Measurements from ENCODE around the gene OAS2.

OAS2 gene

GRCh38 chr12:113006206-113006605 lies 27.9 kb downstream of the OAS2 start:
- no peaks in the 10 kb centered on the region for H3K36me3 ChIP-seq (ENCODE audit: control insufficient read depth, insufficient read depth, low read length)
- H3K9ac ChIP-seq (ENCODE audit: low read length): no peak overlapping the region
- no peaks in the 10 kb centered on the region for H3K27me3 ChIP-seq (ENCODE audit: control insufficient read depth, insufficient read depth, low read length)
- no peaks in the 10 kb centered on the region for H3K4me1 ChIP-seq (ENCODE audit: control insufficient read depth, insufficient read depth, low read length)
- H3K4me3 ChIP-seq (ENCODE audit: low read length): no peak overlapping the region
- H3K9me3 ChIP-seq (ENCODE audit: control insufficient read depth, low read length): no peaks in the 10 kb centered on the region

- H3K9me3 ChIP-seq (ENCODE audit: control insufficient read depth, low read length): no peaks in the 10 kb centered on the region
- no peaks in the 10 kb centered on the region for H3K36me3 ChIP-seq (ENCODE audit: control insufficient read depth, insufficient read depth, low read length)
- no peak overlapping the region for H3K4me3 ChIP-seq (ENCODE audit: low read length)
- H3K9ac ChIP-seq (ENCODE audit: low read length): no peak overlapping the region
- H3K27me3 ChIP-seq (ENCODE audit: control insufficient read depth, insufficient read depth, low read length): no peaks in the 10 kb centered on the region
- H3K4me1 ChIP-seq (ENCODE audit: control insufficient read depth, insufficient read depth, low read length): no peaks in the 10 kb centered on the region
Measured at GRCh38 chr12:113006641-113007040, 28.3 kb downstream of the OAS2 start.

- H3K36me3 ChIP-seq (ENCODE audit: control insufficient read depth, insufficient read depth, low read length): no peaks in the 10 kb centered on the region
- H3K27me3 ChIP-seq (ENCODE audit: control insufficient read depth, insufficient read depth, low read length): no peaks in the 10 kb centered on the region
- no peak overlapping the region for H3K9ac ChIP-seq (ENCODE audit: low read length)
- no peak overlapping the region for H3K4me3 ChIP-seq (ENCODE audit: low read length)
- no peaks in the 10 kb centered on the region for H3K9me3 ChIP-seq (ENCODE audit: control insufficient read depth, low read length)
- H3K4me1 ChIP-seq (ENCODE audit: control insufficient read depth, insufficient read depth, low read length): no peaks in the 10 kb centered on the region
Measured at GRCh38 chr12:113007166-113007565, 28.8 kb downstream of the OAS2 start.

- Histone ChIP-seq H3K36me3 (ENCODE audit: control insufficient read depth, insufficient read depth, low read length) (no peaks in the 10 kb centered on the region), H3K4me1 (ENCODE audit: control insufficient read depth, insufficient read depth, low read length) (no peaks in the 10 kb centered on the region), H3K9me3 (ENCODE audit: control insufficient read depth, low read length) (no peaks in the 10 kb centered on the region), H3K4me3 (ENCODE audit: low read length) (no peak overlapping the region), H3K9ac (ENCODE audit: low read length) (no peak overlapping the region), H3K27me3 (ENCODE audit: control insufficient read depth, insufficient read depth, low read length) (no peaks in the 10 kb centered on the region)
Measured at GRCh38 chr12:113010701-113011100, 32.4 kb downstream of the OAS2 start.

- H3K4me3 ChIP-seq (ENCODE audit: low read length): no peak overlapping the region
- no peaks in the 10 kb centered on the region for H3K9me3 ChIP-seq (ENCODE audit: control insufficient read depth, low read length)
- no peaks in the 10 kb centered on the region for H3K4me1 ChIP-seq (ENCODE audit: control insufficient read depth, insufficient read depth, low read length)
- no peaks in the 10 kb centered on the region for H3K36me3 ChIP-seq (ENCODE audit: control insufficient read depth, insufficient read depth, low read length)
- H3K27me3 ChIP-seq (ENCODE audit: control insufficient read depth, insufficient read depth, low read length): no peaks in the 10 kb centered on the region
- no peak overlapping the region for H3K9ac ChIP-seq (ENCODE audit: low read length)
Measured at GRCh38 chr12:113014565-113014964, 36.2 kb downstream of the OAS2 start.

- Histone ChIP-seq H3K4me3 (ENCODE audit: low read length) (no peak overlapping the region), H3K9me3 (ENCODE audit: control insufficient read depth, low read length) (no peaks in the 10 kb centered on the region)
Measured at GRCh38 chr12:113016796-113017195, 38.5 kb downstream of the OAS2 start.

GRCh38 chr12:113019025-113019424 lies 40.7 kb downstream of the OAS2 start:
- no peaks in the 10 kb centered on the region for H3K36me3 ChIP-seq (ENCODE audit: control insufficient read depth, insufficient read depth, low read length)
- H3K4me1 ChIP-seq (ENCODE audit: control insufficient read depth, insufficient read depth, low read length): no peaks in the 10 kb centered on the region
- no peak overlapping the region for H3K9ac ChIP-seq (ENCODE audit: low read length)
- no peak overlapping the region for H3K4me3 ChIP-seq (ENCODE audit: low read length)
- H3K27me3 ChIP-seq (ENCODE audit: control insufficient read depth, insufficient read depth, low read length): no peaks in the 10 kb centered on the region
- no peaks in the 10 kb centered on the region for H3K9me3 ChIP-seq (ENCODE audit: control insufficient read depth, low read length)

More at GRCh38 chr12:113016796-113017195, 38.5 kb downstream of the OAS2 start:
- Histone ChIP-seq H3K4me1 (ENCODE audit: control insufficient read depth, insufficient read depth, low read length) (no peaks in the 10 kb centered on the region), H3K9ac (ENCODE audit: low read length) (no peak overlapping the region), H3K27me3 (ENCODE audit: control insufficient read depth, insufficient read depth, low read length) (no peaks in the 10 kb centered on the region), H3K36me3 (ENCODE audit: control insufficient read depth, insufficient read depth, low read length) (no peaks in the 10 kb centered on the region)

- no peaks in the 10 kb centered on the region for H3K9me3 ChIP-seq (ENCODE audit: control insufficient read depth, low read length)
- no peak overlapping the region for H3K9ac ChIP-seq (ENCODE audit: low read length)
- no peaks in the 10 kb centered on the region for H3K36me3 ChIP-seq (ENCODE audit: control insufficient read depth, insufficient read depth, low read length)
- H3K4me3 ChIP-seq (ENCODE audit: low read length): no peak overlapping the region
- H3K27me3 ChIP-seq (ENCODE audit: control insufficient read depth, insufficient read depth, low read length): no peaks in the 10 kb centered on the region
- H3K4me1 ChIP-seq (ENCODE audit: control insufficient read depth, insufficient read depth, low read length): no peaks in the 10 kb centered on the region
Measured at GRCh38 chr12:113021500-113021899, 43.2 kb downstream of the OAS2 start.

GRCh38 chr12:113022563-113023297 lies 44.4 kb downstream of the OAS2 start:
- H3K4me3 ChIP-seq (ENCODE audit: low read length): no peak overlapping the region

GRCh38 chr12:113027726-113028125 lies 49.4 kb downstream of the OAS2 start:
- no peak overlapping the region for H3K9ac ChIP-seq (ENCODE audit: low read length)

More at GRCh38 chr12:113022563-113023297, 44.4 kb downstream of the OAS2 start:
- Histone ChIP-seq H3K9ac (ENCODE audit: low read length) (no peak overlapping the region), H3K9me3 (ENCODE audit: control insufficient read depth, low read length) (no peaks in the 10 kb centered on the region), H3K27me3 (ENCODE audit: control insufficient read depth, insufficient read depth, low read length) (no peaks in the 10 kb centered on the region), H3K4me1 (ENCODE audit: control insufficient read depth, insufficient read depth, low read length) (no peaks in the 10 kb centered on the region), H3K36me3 (ENCODE audit: control insufficient read depth, insufficient read depth, low read length) (no peaks in the 10 kb centered on the region)

GRCh38 chr12:113030875-113031525 lies 52.7 kb downstream of the OAS2 start:
- Histone ChIP-seq H3K4me3 (ENCODE audit: low read length) (no peak overlapping the region), H3K4me1 (ENCODE audit: control insufficient read depth, insufficient read depth, low read length) (no peaks in the 10 kb centered on the region), H3K27me3 (ENCODE audit: control insufficient read depth, insufficient read depth, low read length) (no peaks in the 10 kb centered on the region), H3K9ac (ENCODE audit: low read length) (no peak overlapping the region), H3K36me3 (ENCODE audit: control insufficient read depth, insufficient read depth, low read length) (no peaks in the 10 kb centered on the region), H3K9me3 (ENCODE audit: control insufficient read depth, low read length) (no peaks in the 10 kb centered on the region)

More at GRCh38 chr12:113027726-113028125, 49.4 kb downstream of the OAS2 start:
- no peaks in the 10 kb centered on the region for H3K9me3 ChIP-seq (ENCODE audit: control insufficient read depth, low read length)
- H3K4me3 ChIP-seq (ENCODE audit: low read length): no peak overlapping the region
- H3K27me3 ChIP-seq (ENCODE audit: control insufficient read depth, insufficient read depth, low read length): no peaks in the 10 kb centered on the region
- H3K4me1 ChIP-seq (ENCODE audit: control insufficient read depth, insufficient read depth, low read length): no peaks in the 10 kb centered on the region
- no peaks in the 10 kb centered on the region for H3K36me3 ChIP-seq (ENCODE audit: control insufficient read depth, insufficient read depth, low read length)

GRCh38 chr12:113039911-113040445 lies 61.7 kb downstream of the OAS2 start:
- no peak overlapping the region for H3K4me3 ChIP-seq (ENCODE audit: low read length)
- H3K27me3 ChIP-seq (ENCODE audit: control insufficient read depth, insufficient read depth, low read length): no peaks in the 10 kb centered on the region
- H3K36me3 ChIP-seq (ENCODE audit: control insufficient read depth, insufficient read depth, low read length): no peaks in the 10 kb centered on the region
- no peak overlapping the region for H3K9ac ChIP-seq (ENCODE audit: low read length)
- no peaks in the 10 kb centered on the region for H3K9me3 ChIP-seq (ENCODE audit: control insufficient read depth, low read length)
- H3K4me1 ChIP-seq (ENCODE audit: control insufficient read depth, insufficient read depth, low read length): peaks cover 4% of the 10 kb centered on the region
